Activated naive CD4-positive, alpha-beta T cell treated with anti-CD3 and anti-CD28 coated beads, Interleukin-2, amount 50 U/mL, for 16 hours (primary cell): ENCODE measurements around the gene HNF1A.
"Not testable (repeated sequence)": the region's sequence is repeated elsewhere in the genome, so short reads cannot be mapped to it uniquely, and the experiment has no call there.

Source experiments
- DNase-seq: peaks from one replicate; pipeline ENCODE4 v3.0.0-alpha.2; 2020

HNF1A gene

DNA sequence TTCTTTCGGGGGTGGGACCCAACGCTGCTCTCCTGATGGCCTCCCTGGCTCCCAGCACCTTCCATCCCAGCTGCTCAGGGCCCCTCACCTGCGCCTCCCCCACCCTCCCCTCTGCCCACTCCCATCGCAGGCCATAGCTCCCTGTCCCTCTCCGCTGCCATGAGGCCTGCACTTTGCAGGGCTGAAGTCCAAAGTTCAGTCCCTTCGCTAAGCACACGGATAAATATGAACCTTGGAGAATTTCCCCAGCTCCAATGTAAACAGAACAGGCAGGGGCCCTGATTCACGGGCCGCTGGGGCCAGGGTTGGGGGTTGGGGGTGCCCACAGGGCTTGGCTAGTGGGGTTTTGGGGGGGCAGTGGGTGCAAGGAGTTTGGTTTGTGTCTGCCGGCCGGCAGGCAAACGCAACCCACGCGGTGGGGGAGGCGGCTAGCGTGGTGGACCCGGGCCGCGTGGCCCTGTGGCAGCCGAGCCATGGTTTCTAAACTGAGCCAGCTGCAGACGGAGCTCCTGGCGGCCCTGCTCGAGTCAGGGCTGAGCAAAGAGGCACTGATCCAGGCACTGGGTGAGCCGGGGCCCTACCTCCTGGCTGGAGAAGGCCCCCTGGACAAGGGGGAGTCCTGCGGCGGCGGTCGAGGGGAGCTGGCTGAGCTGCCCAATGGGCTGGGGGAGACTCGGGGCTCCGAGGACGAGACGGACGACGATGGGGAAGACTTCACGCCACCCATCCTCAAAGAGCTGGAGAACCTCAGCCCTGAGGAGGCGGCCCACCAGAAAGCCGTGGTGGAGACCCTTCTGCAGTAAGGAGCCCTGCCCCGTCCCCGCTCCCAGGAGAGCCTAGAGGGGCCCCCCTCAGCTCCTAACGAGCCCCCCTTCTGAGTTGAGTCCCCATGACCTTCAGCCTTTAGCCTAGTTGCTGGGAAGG, at the start of gene HNF1A:
Gene HNF1A, plus strand, starts transcription at position 248 of the 924 bp plus-strand sequence. Its CDS starts 226 bp downstream, at position 474.
- DNase-seq, result no peak

DNA sequence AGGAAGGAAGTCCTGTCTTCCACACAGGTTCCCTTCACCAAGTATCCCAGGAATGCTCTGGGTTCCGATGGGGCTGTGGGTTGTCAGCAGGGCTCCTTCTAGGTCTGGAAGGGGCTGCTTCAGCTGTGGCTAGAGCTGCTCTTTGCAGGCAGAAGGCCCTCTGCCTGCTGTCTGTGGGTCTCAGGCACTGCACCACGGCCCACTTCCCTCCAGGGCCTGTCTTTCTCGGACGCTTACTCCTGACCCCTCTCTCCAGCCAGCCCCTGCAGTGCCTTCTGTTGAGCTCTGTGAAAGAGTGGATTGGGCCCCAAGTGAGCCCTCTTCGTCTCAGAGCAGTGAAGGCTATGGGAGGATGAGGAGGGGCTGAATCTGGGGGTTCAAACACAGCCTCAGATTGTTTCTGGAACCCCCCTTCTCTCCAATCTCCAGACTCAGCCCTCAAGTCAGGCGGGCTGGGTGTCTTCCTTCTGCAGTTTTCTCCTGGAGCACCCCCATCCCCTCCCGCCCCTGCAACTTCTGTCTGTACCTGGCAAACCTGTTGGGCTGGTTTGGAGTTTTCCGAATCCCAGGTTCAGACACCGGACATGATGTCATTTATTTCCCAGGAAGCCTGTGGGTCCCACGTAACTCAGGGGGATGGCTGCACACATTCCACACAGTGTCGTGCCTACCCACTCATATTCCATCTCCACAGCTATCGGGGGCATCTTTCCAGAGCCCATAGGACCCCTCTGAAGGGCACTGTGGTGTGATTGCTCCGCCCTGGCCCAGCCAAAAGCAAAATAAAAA, 49.3 kb upstream of the HNF1A start:
- DNase-seq, result no peak

GRCh38 chr12:120930032-120930431, 48.3 kb upstream of the HNF1A start:
- no peak for DNase-seq

- DNase-seq, result no peak
Measured at GRCh38 chr12:120932058-120932457, 46.3 kb upstream of the HNF1A start.

GRCh38 chr12:120932956-120933526, 45.3 kb upstream of the HNF1A start:
- DNase-seq, result no peak

- no peak for DNase-seq
Measured at GRCh38 chr12:120933786-120934185, 44.6 kb upstream of the HNF1A start.

- DNase-seq, result no peak
Measured at GRCh38 chr12:120936197-120936596, 42.1 kb upstream of the HNF1A start.

GRCh38 chr12:120938496-120938895, 39.8 kb upstream of the HNF1A start:
- no peak for DNase-seq

DNA sequence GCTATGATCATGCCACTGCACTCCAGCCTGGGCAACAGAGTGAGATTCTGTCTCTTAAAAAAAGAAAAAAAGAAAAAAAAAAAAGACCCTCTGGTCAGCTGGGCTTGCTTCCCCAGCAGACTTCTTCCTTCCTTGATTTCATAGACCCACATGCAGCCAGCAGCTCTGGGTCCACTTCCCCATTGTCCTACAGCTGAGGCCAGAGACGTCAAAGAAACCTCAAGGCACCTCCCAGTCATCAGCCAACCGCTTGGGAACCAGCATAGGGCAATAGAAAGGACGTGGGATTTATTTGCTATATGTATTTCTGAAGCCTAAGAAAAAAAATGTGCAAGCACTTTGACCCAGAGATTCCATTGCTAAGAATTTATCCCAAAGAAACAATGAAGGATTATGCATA, 38.8 kb upstream of the HNF1A start:
- DNase-seq, result no peak

DNA sequence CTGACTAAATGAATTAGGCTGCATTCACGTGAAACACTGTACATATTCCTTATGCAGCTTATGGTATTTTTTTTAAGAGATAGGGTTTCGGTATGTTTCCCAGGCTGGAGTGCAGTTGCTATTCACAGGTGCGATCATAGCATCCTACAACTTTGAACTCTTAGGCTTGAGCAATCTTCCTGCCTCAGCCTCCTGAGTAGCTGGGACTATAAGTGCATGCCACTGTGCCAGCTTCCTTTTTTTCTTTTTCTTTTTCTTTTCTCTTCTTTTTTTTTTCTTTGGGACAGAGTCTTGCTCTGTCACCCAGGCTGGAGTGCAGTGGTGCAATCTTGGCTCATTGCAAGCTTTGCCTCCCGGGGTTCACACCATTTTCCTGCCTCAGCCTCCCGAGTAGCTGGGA, 38.3 kb upstream of the HNF1A start:
- no peak for DNase-seq

DNA sequence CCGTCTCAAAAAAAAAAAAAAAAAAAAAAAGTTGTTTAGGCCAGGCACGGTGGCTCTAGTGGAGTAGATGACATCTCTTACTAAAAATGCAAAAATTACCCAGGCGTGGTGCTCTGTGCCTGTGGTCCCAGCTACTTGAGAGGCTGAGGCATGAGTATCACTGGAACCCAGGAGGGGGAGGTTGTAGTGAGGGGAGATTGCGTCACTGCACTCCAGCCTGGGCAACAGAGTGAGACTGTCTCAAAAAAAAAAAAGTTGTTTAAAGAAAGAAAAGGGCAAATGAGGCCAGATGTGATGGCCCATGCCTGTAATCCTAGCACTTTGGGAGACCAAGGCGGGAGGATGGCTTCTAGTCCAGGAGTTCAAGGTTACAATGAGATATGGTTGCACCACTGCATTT, 37.5 kb upstream of the HNF1A start:
- no peak for DNase-seq

- no peak for DNase-seq
Measured at GRCh38 chr12:120941412-120941811, 36.9 kb upstream of the HNF1A start.

DNA sequence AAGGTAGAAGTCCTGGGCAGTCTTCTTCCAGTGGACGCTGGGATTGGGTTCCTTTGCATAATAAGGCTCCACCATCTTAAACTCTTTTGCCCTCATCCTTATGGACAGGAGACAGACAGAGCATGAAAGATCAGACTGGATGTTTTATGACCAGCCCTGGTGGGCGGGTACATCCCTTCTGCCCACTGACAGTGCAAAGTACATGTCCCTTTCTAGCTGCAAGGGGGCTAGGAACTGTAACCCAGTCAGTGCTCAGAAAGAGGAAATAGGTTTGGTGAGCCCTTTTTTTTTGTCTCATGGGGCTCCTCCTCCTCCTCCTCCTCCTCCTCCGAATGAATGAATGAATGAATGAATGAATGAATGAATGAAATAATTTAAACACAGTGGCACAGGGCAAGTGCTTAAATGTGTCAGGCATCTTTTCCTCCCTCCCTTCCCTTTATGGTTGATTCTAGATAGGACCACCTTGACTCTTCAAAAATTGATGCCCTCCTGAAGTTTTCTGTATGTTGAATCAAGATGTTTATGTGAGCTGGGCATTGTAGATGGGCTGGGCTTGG, 36.4 kb upstream of the HNF1A start:
- DNase-seq, result no peak

DNA sequence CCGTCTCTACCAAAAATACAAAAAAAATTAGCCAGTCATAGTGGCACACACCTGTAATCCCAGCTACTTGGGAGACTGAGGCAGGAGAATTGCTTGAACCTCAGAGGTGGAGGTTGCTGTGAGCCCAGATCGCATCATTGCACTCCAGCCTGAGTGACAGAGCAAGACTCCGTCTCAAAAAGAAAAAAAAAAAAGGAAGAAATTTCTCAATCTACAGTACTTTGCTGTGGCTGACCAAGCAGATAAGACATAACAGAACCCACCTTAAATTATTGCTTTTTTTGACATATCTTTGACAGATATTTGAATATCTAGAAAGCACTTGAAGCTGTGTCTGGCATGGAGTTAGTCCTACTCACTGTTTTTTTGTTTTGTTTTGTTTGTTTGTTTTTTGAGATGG, 34.9 kb upstream of the HNF1A start:
- DNase-seq, result no peak

DNA sequence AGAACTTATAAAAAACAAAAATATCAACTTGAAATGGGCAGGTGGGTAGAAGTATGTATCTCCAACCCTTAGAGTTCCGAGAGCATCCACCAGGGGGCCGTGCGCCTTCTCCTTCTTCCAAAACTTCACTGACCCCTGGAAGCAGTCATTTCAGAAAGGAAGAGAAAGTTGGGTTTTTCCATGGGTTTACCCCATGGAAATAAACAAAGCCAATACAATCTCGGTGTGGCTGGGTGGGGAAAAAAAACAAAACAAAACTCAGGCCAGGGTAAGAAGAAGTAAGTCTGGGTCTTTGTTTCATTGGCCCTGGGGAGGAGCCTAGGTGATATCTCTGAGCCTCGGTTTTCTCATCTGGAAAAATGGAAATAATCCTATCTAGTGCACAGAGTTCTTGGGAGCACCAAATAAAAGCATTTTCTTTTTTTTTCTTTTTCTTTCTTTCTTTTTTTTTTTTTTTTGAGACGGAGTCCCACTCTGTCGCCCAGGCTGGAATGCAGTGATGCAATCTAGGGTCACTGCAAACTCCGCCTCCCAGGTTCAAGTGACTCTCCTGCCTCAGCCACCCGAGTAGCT, 33.6 kb upstream of the HNF1A start:
- peak; percentile 70 for DNase-seq

DNA sequence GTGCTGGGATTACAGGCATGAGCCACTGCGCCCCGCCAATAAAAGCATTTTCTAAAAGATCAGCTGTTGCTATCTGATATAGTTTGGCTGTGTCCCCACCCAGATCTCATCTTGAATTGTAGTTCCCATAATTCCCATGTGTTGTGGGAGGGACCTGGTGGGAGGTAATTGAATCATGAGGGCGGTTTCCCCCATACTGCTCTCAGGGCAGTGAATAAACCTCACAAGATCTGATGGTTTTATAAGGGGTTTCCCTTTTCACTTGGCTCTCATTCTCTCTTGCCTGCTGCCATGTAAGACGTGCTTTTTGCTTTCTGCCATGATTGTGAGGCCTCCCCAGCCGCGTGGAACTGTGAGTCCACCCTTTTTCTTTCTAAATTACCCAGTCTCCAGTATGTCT, 32.8 kb upstream of the HNF1A start:
- not testable (repeated sequence) for DNase-seq

DNA sequence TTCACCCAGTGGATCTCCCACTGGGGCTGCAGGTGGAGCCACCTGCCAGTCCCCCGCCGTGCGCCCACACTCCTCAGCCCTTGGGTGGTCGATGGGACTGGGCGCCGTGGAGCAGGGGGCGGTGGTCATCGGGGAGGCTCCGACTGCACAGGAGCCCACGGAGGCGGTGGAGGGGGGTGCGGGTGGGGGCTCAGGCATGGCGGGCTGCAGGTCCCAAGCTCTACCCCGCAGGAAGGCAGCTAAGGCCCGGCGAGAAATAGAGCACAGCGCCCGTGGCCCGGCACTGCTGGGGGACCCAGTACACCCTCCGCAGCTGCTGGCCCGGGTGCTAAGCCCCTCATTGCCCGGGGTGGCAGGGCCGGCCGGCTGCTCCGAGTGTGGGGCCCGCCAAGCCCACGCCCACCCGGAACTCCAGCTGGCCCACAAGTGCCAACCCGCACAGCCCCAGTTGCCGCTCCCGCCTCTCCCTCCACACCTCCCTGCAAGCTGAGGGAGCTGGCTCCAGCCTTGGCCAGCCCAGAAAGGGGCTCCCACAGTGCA, 28.0 kb upstream of the HNF1A start:
- DNase-seq, result not testable (repeated sequence)

GRCh38 chr12:120950807-120951206, 27.5 kb upstream of the HNF1A start:
- DNase-seq, result no peak

DNA sequence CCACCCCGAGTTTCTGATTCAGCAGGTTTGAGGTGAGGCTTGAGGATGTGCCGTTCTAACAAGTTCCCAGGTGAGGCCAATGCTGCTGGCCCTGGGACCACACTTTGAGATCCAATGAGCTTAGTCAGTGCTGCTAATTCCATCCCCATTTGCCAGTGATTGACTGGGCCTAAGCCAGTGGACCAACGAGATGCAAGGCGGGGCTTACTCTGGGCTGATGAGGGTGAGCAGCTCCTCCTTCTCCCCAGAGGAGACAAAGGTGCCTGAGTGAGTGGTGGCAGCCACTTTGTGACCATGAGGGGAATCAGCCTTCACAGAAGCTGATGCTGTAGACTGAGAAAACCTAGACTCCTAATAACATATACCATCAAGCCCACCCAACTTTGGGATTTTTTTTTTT, 23.1 kb upstream of the HNF1A start:
- no peak for DNase-seq

DNA sequence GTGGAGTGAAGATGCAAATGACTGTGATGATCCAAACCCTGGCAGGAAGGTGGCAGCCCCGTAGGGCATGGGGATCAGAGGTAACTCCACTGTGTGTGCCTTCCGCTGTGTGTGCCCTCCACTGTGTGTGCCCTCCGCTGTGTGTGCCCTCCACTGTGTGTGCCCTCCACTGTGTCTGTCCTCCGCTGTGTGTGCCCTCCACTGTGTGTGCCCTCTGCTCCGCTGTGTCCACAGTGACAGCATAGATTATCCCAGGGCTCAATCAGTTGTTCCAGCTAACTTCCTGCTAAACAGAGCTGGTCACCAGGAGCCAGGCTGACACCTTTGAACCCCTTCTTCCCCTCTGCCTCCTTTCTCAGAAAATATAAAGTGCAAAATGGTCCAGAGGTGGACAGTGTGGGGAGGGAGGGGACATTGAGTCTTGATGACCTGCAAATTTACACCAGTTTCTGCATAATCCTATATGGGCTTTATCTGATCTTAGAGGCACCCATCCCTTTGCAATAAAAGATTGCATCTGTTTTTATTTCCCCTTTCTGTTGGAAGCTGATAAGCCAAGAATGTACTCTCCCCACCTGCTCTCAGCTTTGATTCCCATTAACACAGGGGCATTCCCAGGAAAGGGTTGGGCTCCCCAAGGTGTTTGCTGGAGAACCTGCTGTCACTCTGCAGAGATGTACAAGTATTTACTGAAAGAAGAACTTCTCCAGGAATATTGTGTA, 21.6 kb upstream of the HNF1A start:
- DNase-seq, result no peak

- DNase-seq, result no peak
Measured at GRCh38 chr12:120959111-120959878, 19.0 kb upstream of the HNF1A start.
